ENCODE data around the gene ANKRD36C. TPM values are rescaled to one million over a fixed set of nuclear protein-coding genes. Genes with fewer than 3 reads are reported as not detected.
"Not testable (repeated sequence)": the region's sequence is repeated elsewhere in the genome, so short reads cannot be mapped to it uniquely, and the experiment has no call there.

The ANKRD36C gene
- total and polyA plus RNA-seq, 9 donors = 4.5 to 56.2 (median 40.0) TPM

- no CpG with 5 or more reads among the region's 9 CpGs for WGBS, 3 donors
- intact Hi-C loops (cut with DNase I) = not testable (repeated sequence)
Observed at GRCh38 chr2:95790180-95790579, 201.4 kb downstream of the ANKRD36C start.

GRCh38 chr2:95789385-95789784 is 202.2 kb downstream of the ANKRD36C start:
- H3K4me1 ChIP-seq (ENCODE audit: insufficient read depth); H3K9me3 ChIP-seq; H3K36me3 ChIP-seq; intact Hi-C loops (cut with DNase I); H3K27me3 ChIP-seq; DNase-seq; H3K4me3 ChIP-seq; H3K27ac ChIP-seq: not testable (repeated sequence)
- WGBS, 3 donors = no CpG with 5 or more reads among the region's 34 CpGs

More at GRCh38 chr2:95790180-95790579, 201.4 kb downstream of the ANKRD36C start:
- H3K27ac ChIP-seq; H3K9me3 ChIP-seq; DNase-seq; H3K27me3 ChIP-seq; H3K4me1 ChIP-seq (ENCODE audit: insufficient read depth); H3K36me3 ChIP-seq; H3K4me3 ChIP-seq: not testable (repeated sequence)

GRCh38 chr2:95788642-95789041 is 203.0 kb downstream of the ANKRD36C start:
- H3K27ac ChIP-seq; H3K4me3 ChIP-seq; H3K9me3 ChIP-seq; H3K4me1 ChIP-seq (ENCODE audit: insufficient read depth); DNase-seq; intact Hi-C loops (cut with DNase I); H3K27me3 ChIP-seq; H3K36me3 ChIP-seq: not testable (repeated sequence)
- no CpG with 5 or more reads among the region's 13 CpGs for WGBS, 3 donors

Small RNA genes within 50 kb of the gene (small RNA-seq; reads per million reads assigned to genes)
- not detected for gene RN7SL210P

Other genes with a start within 250 kb of the ANKRD36C start
- gene GPAT2, start 43.1 kb upstream of the ANKRD36C start, total RNA-seq = 1 to 10 TPM; 1.1 to 8.0 (median 2.0) TPM
- gene GPAT2, start 43.1 kb upstream of the ANKRD36C start, polyA plus RNA-seq = 1 to 10 TPM in 1 of 2 donors, under 1 TPM in 1; 0.50 to 2.4 TPM
- 1 to 10 TPM in 4 of 7 donors, under 1 TPM in 3; 0.48 to 1.6 (median 1.0) TPM for gene ADRA2B, start 124.7 kb upstream of the ANKRD36C start, total RNA-seq
- 1 to 10 TPM in 1 of 2 donors, under 1 TPM in 1; 0.90 to 1.8 TPM for gene ADRA2B, start 124.7 kb upstream of the ANKRD36C start, polyA plus RNA-seq
- gene ASTL, start 146.7 kb upstream of the ANKRD36C start, total RNA-seq = 1 to 10 TPM in 1 of 7 donors, under 1 TPM in 3, not detected in 3; 0.15 to 1.7 (median 0.56) TPM
- gene ASTL, start 146.7 kb upstream of the ANKRD36C start, polyA plus RNA-seq = under 1 TPM in 1 of 2 donors, not detected in 1; 0.67 TPM
- gene DUSP2, start 153.6 kb upstream of the ANKRD36C start, total RNA-seq = 100 to 1,000 TPM in 1 of 7 donors, 10 to 100 TPM in 2, 1 to 10 TPM in 4; 1.4 to 111 (median 3.6) TPM
- 1 to 10 TPM in 1 of 2 donors, under 1 TPM in 1; 0.52 to 2.0 TPM for gene DUSP2, start 153.6 kb upstream of the ANKRD36C start, polyA plus RNA-seq
- gene STARD7, start 217.0 kb upstream of the ANKRD36C start, total RNA-seq = 10 to 100 TPM; 40.3 to 90.9 (median 80.4) TPM
- 10 to 100 TPM; 32.7 to 73.8 TPM for gene STARD7, start 217.0 kb upstream of the ANKRD36C start, polyA plus RNA-seq